PC-9 (cell line): ENCODE measurements around the gene PRMT1. TPM values are rescaled to one million over a fixed set of nuclear protein-coding genes. Genes with fewer than 3 reads are reported as not detected.

Experiments
- BruUV-seq: library from RNA; stranded (reverse); fragments of 400-500 nt; replicated peaks from 2 replicates; lab custom pipeline; 2021; lab: Mats Ljungman, UMichigan
- CTCF ChIA-PET: fragments of 300-600 bp; sonication (Branson Sonifier 250); formaldehyde crosslinking; loops from one replicate; lab custom pipeline; 2022; ENCODE audit warnings: antibody characterized with exemption; lab: Charles Lee
- POLR2A ChIA-PET: fragments of 300-600 bp; sonication (Branson Sonifier 250); formaldehyde crosslinking; loops from one replicate; lab custom pipeline; 2022; ENCODE audit warnings: antibody characterized with exemption; ENCODE audit not compliant: unreplicated experiment; lab: Charles Lee
- DNase-seq, 2 experiments: peaks; one replicate each; pipeline versions ENCODE4 v3.0.0 to v3.0.0-alpha.2; 2015 to 2022; ENCODE audit warnings: mixed read lengths in 1 of 2
- H2AFZ ChIP-seq: fragments of 200-600 bp; sonication (generic); 2 replicates; pipeline ENCODE4 v1.8.1; 2017; ENCODE audit warnings: antibody characterized with exemption
- H3F3A ChIP-seq: fragments of 200-600 bp; sonication (generic); 2 replicates; pipeline ENCODE4 v1.8.1; 2017; ENCODE audit warnings: antibody characterized with exemption, mild to moderate bottlenecking, low read depth; ENCODE audit not compliant: insufficient read depth
- H3K27ac ChIP-seq: fragments of 200-600 bp; sonication (generic); 2 replicates; pipeline ENCODE4 v1.6.1; 2016; ENCODE audit warnings: mixed run types
- H3K27me3 ChIP-seq: fragments of 200-600 bp; sonication (generic); 2 replicates; pipeline ENCODE4 v1.6.1; 2016; ENCODE audit warnings: low read depth, mixed run types; ENCODE audit not compliant: insufficient read depth
- H3K36me3 ChIP-seq: fragments of 200-600 bp; sonication (generic); 2 replicates; pipeline ENCODE4 v1.6.1; 2016; ENCODE audit warnings: low read depth, mixed run types
- H3K4me1 ChIP-seq: fragments of 200-600 bp; sonication (generic); replicated peaks from 2 replicates; pipeline ENCODE4 v1.6.1; 2016; ENCODE audit warnings: mixed run types; ENCODE audit not compliant: insufficient read depth
- H3K4me2 ChIP-seq: fragments of 200-600 bp; sonication (generic); 2 replicates; pipeline ENCODE4 v1.6.1; 2017; ENCODE audit warnings: mixed run types
- H3K4me3 ChIP-seq: fragments of 200-600 bp; sonication (generic); 2 replicates; pipeline ENCODE4 v1.6.1; 2016; ENCODE audit warnings: mixed run types
- H3K79me2 ChIP-seq: fragments of 200-600 bp; sonication (generic); 2 replicates; pipeline ENCODE4 v1.6.1; 2017; ENCODE audit warnings: low read depth, mixed run types
- H3K9me2 ChIP-seq: fragments of 200-600 bp; sonication (generic); 2 replicates; pipeline ENCODE4 v1.8.1; 2017; ENCODE audit warnings: mild to moderate bottlenecking; ENCODE audit not compliant: insufficient read depth
- H3K9me3 ChIP-seq: fragments of 200-600 bp; sonication (generic); 2 replicates; pipeline ENCODE4 v1.8.1; 2016; ENCODE audit warnings: low read depth; ENCODE audit not compliant: insufficient read depth
- H4K20me1 ChIP-seq: fragments of 200-600 bp; sonication (generic); 2 replicates; pipeline ENCODE4 v1.8.1; 2017; ENCODE audit not compliant: insufficient read depth
- CTCF ChIP-seq: fragments of 200-600 bp; sonication (generic); conservative IDR thresholded peaks from 2 replicates; pipeline ENCODE4 v1.6.1; 2017; ENCODE audit warnings: mixed run types, antibody characterized with exemption, mild to moderate bottlenecking, moderate library complexity
- EZH2 ChIP-seq: fragments of 200-600 bp; sonication (generic); IDR thresholded peaks from 2 replicates; pipeline ENCODE4 v1.8.0; 2017; ENCODE audit warnings: antibody characterized with exemption, low read depth
- intact Hi-C: fragments of 100-400 bp; cut with micrococcal nuclease; formaldehyde crosslinking; loops from one replicate; pipeline ENCODE4 v1.10.0; 2022; ENCODE audit not compliant: unreplicated experiment
- total RNA-seq: library from RNA; stranded (reverse); gene quantifications from 2 replicates; pipeline ENCODE4 v1.2.3, GENCODE V29; 2021

The PRMT1 gene
- total RNA-seq, 1 experiment from 2014 or later = 261 TPM

GRCh38 chr19:49683814-49684250 is 6.8 kb downstream of the PRMT1 start:
- CTCF ChIA-PET = interaction anchor here (0.7 kb wide), 1 partner anchor 311 kb away, joined by 9 read pairs; no protein-coding TSS in a partner anchor
- Histone ChIP-seq H3K36me3 (peaks cover 48% of the 10 kb centered on the region), H3K27ac (no peak overlapping the region), H3K4me3 (no peak overlapping the region), H3K4me2 (no peak overlapping the region), H3K27me3 (no peaks in the 10 kb centered on the region), H2AFZ (no peak overlapping the region), H3K4me1 (peaks cover 13% of the 10 kb centered on the region), H3K9me2 (no peaks in the 10 kb centered on the region), H4K20me1 (peaks cover 94% of the 10 kb centered on the region), H3F3A (peaks cover 70% of the 10 kb centered on the region; the same call in 1 of the 2 replicates), H3K79me2 (peaks cover 59% of the 10 kb centered on the region), H3K9me3 (no peaks in the 10 kb centered on the region)
- intact Hi-C loops = no loop called here
- BruUV-seq = no TSS peak
- TF ChIP-seq CTCF (no peak), EZH2 (no peak)
- POLR2A ChIA-PET = interaction anchor here (0.6 kb wide), 1 partner anchor 44 kb away, joined by 3 read pairs; no protein-coding TSS in a partner anchor
- no peak for DNase-seq

GRCh38 chr19:49684251-49684982 is 7.3 kb downstream of the PRMT1 start:
- H3K9me2 ChIP-seq = no peaks in the 10 kb centered on the region
- POLR2A ChIA-PET = interaction anchor here (0.6 kb wide), 1 partner anchor 44 kb away, joined by 3 read pairs; no protein-coding TSS in a partner anchor
- intact Hi-C loops = no loop called here
- H3K4me1 ChIP-seq = peaks cover 8% of the 10 kb centered on the region; the same call in 1 of the 2 replicates
- TF ChIP-seq EZH2 (no peak), CTCF (peak; percentile 71)
- H3K27me3 ChIP-seq = no peaks in the 10 kb centered on the region
- H3K4me3 ChIP-seq = no peak overlapping the region
- H2AFZ ChIP-seq = no peak overlapping the region
- peaks cover 48% of the 10 kb centered on the region for H3K36me3 ChIP-seq
- CTCF ChIA-PET = no interaction called here
- no TSS peak for BruUV-seq
- H3K9me3 ChIP-seq = no peaks in the 10 kb centered on the region
- no peak overlapping the region for H3K4me2 ChIP-seq
- no peak for DNase-seq
- peaks cover 67% of the 10 kb centered on the region; the same call in 1 of the 2 replicates for H3F3A ChIP-seq
- peaks cover 94% of the 10 kb centered on the region for H4K20me1 ChIP-seq
- peaks cover 53% of the 10 kb centered on the region for H3K79me2 ChIP-seq
- no peak overlapping the region for H3K27ac ChIP-seq

- H3K9me2 ChIP-seq = no peaks in the 10 kb centered on the region
- intact Hi-C loops = no loop called here
- H3K4me3 ChIP-seq = no peak overlapping the region
- ChIA-PET CTCF (interaction anchor here (0.5 to 0.7 kb wide), 3 partner anchors 86 to 235 kb away, joined by 3 to 9 read pairs (median 4); no protein-coding TSS in a partner anchor), POLR2A (no interaction called here)
- H3K9me3 ChIP-seq = no peaks in the 10 kb centered on the region
- peaks cover 46% of the 10 kb centered on the region for H3K79me2 ChIP-seq
- no peaks in the 10 kb centered on the region for H3K27me3 ChIP-seq
- 0 out of 2 replicates have a peak, but pooled peaks cover 1% of the 10 kb centered on the region for H3K4me1 ChIP-seq
- BruUV-seq = no TSS peak
- H2AFZ ChIP-seq = no peak overlapping the region
- no peak for DNase-seq
- no peak overlapping the region for H3K4me2 ChIP-seq
- H3K36me3 ChIP-seq = peaks cover 45% of the 10 kb centered on the region
- no peak for TF ChIP-seq EZH2
- no peak for TF ChIP-seq CTCF
- peaks cover 94% of the 10 kb centered on the region for H4K20me1 ChIP-seq
- no peak overlapping the region for H3K27ac ChIP-seq
- H3F3A ChIP-seq = peaks cover 74% of the 10 kb centered on the region; the same call in 1 of the 2 replicates
Measured at GRCh38 chr19:49684983-49685553, 8.0 kb downstream of the PRMT1 start.
